Right ventricle myocardium inferior (tissue), 1 donor: ENCODE measurements around the gene PTPRJ. TPM values are rescaled to one million over a fixed set of nuclear protein-coding genes. Genes with fewer than 3 reads are reported as not detected.
"Not testable (repeated sequence)": the region's sequence is repeated elsewhere in the genome, so short reads cannot be mapped to it uniquely, and the experiment has no call there.

Source experiments
- ATAC-seq: fragments of 200-7000 bp; cut with Tn5 transposase; one replicate; pipeline ENCODE4 v1.9.1; 2020; ENCODE audit warnings: mild to moderate bottlenecking, moderate library complexity
- DNase-seq: peaks from one replicate; pipeline ENCODE4 v3.0.0; 2021; ENCODE audit errors: missing footprints
- intact Hi-C: fragments of 100-400 bp; cut with DNase I; formaldehyde crosslinking; loops from one replicate; pipeline ENCODE4 v1.11.0; 2022
- long read RNA-seq: library from polyadenylated mRNA; unstranded; transcript quantifications from one replicate; pipeline ENCODE4 v2.0.0, GENCODE V29; 2021
- total RNA-seq: library from RNA; stranded (reverse); fragmentation: NEBNext Ultra II Directional; extraction: Animal tissue kit (Norgen Biotek cat#: 25700); gene quantifications from one replicate; pipeline ENCODE4 v1.2.1, GENCODE V29; 2021
- donor health status: DM: no; HTN: yes; CAD: no; lungs with severe emphysema.

Gene PTPRJ
- 7.2 TPM for total RNA-seq
- long read RNA-seq, partial matches to known transcripts, result 0 of 1 reads
- long read RNA-seq, other reads (novel, unspliced or antisense), result 1 of 1 reads

DNA sequence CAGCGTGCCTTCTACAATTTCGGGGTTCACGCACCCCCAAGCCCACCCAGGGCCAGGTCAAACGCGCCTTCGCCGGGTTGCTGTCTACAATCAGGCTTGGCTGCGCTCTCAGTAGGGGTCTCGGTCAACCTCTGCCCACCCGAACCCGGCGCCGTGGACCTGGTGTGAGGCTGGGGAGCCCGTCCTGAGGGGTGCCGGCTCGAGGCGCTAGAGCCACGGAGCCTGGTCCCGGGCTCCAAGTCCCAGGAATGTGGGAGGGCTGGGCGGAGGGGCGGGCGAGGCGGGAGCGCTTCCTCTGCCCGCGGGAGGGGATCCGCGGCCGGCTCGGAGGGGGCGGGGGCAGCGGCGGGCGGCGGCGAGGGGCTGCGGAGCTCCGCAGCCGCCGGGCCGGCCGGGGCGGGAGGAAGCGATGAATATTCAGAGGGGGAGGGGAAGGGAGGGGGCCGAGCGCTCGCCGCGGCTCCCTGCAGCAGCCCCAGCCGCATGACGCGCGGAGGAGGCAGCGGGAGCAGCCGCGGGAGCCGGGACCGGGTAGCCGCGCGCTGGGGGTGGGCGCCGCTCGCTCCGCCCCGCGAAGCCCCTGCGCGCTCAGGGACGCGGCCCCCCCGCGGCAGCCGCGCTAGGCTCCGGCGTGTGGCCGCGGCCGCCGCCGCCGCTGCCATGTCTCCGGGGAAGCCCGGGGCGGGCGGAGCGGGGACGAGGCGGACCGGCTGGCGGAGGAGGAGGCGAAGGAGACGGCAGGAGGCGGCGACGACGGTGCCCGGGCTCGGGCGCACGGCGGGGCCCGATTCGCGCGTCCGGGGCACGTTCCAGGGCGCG, at the start of gene PTPRJ:
PTPRJ (plus strand) TSS at position 472 of the 819 bp plus-strand sequence. CDS start 354 bp downstream, outside the sequence.
- peak; percentile 85 for DNase-seq
- intact Hi-C loops, result loop anchor here (5.0 kb wide), 2 partner anchors 48 to 102 kb away; no protein-coding TSS in a partner anchor

DNA sequence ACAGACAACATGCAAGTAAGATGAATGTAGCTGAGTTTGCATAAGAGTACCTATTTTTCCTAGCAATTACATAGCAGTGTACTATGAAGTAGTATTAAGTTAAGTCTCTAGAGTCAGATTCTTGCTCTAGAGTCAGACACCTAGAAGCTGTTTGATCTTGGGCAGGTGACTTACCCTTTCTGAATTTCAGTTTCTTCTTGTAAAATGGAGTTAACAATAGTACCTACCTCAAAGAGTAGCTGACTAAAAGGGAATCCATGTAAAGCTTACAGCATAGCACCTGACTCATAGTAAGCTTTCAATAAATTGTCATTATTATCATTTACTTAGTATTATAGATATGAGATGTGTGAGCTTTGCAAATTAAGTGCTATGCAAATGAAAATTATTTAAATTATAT, 47.8 kb upstream of the PTPRJ start:
- intact Hi-C loops, result loop anchor here (5.0 kb wide), 1 partner anchor 50 kb away; the partner anchor contains the start of gene PTPRJ

More for the DNA sequence above, at the start of gene PTPRJ:
- peak; percentile 58 for ATAC-seq

DNA sequence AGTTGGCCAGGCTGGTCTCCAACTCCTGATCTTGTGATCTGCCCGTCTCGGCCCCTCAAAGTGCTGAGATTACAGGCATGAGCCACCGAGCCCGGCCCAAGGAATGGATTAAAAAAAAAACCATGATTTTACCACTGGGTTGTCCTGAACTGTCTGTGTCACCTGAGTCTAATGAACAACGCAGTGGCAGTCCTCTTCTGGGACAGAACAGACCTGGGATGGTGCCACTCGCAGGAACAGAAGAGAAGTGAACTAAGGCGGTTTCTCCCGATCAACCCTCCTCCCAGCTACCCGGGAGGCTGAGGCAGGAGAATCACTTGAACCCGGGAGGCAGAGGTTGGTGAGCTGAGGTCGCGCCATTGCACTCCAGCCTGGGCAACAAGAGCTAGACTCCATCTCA, 46.6 kb upstream of the PTPRJ start:
- not testable (repeated sequence) for ATAC-seq, DNase-seq
- intact Hi-C loops, result loop anchor here (1.0 to 5.0 kb wide), 2 partner anchors 49 to 176 kb away; partner anchors contain the start of gene PTPRJ

More for the DNA sequence above, 47.8 kb upstream of the PTPRJ start:
- DNase-seq (no peak), ATAC-seq (no peak)

- intact Hi-C loops, result no loop called here
- DNase-seq, result no peak
- no peak for ATAC-seq
These were observed 41.4 kb upstream of the PTPRJ start for GRCh38 chr11:47938791-47939560.

DNA sequence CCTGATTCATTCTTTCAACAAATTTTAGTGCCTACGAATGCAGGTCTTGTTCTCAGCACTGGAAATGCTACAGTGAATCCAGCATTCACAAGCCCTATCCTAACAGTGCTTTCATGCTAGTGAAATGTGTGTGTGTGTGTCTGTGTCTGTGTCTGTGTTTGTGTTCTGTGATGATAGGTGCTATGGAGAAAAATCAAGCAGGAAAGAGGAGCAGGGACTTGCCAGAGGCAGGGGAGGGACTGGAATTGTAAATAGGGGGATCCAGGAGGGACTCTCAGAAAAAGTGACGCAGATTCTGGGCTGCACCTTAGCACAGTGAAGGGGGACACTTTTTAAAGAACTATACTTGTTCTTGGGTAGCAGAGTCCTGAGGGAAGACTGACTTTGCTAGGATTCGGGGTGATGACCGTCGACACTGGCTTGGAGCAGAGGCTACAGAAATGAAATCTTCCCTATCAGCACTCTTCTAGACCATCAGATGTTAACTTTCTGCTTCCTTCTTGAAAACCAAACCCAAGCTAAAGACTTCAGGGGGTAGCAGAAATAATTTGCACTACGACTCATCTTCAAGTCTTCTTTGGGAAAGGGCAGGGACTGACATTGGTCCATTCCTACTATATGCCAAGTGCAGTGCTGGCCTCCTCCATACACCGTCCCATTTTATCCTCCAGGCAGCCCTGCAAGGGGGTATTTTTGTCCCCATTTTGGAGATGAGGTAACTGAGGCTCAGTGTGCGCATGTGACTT, 39.3 kb upstream of the PTPRJ start:
- no peak for DNase-seq
- ATAC-seq, result no peak
- intact Hi-C loops, result no loop called here

DNA sequence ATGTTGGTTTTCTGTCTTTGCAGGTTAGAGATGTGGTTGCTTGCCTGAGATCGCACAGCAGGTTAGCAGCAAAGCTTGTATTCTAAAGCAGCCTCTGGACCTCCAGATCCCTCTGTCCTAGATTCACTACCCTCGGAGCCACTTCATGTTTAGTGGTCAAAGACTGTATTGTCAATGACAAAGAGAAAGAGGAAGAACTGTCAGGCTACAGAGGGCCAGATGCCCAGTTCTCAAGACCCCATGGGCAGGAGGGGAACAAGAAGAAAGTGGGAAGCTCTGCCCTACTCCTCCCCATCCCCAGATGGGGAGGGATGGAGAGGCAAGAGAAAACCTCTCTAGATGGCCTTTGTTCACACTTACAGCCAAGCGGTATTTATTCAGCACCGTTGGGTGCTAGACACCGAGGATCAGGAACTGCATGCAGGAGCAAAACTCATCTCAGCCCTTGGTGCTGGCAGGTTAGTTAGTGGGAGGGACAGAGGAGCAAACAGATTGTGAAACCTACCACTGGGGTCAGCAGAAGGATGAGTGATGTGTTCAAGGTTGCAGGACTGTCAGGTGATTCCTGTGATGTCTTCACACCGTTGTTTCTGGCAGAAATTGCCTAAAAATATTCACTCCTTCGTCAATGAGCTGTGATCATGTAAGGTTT, 38.3 kb upstream of the PTPRJ start:
- intact Hi-C loops, result no loop called here

GRCh38 chr11:47943721-47944586, 36.4 kb upstream of the PTPRJ start:
- ATAC-seq (no peak), DNase-seq (no peak)
- intact Hi-C loops, result no loop called here

More for the DNA sequence above, 38.3 kb upstream of the PTPRJ start:
- ATAC-seq (peak; percentile 43), DNase-seq (no peak)

DNA sequence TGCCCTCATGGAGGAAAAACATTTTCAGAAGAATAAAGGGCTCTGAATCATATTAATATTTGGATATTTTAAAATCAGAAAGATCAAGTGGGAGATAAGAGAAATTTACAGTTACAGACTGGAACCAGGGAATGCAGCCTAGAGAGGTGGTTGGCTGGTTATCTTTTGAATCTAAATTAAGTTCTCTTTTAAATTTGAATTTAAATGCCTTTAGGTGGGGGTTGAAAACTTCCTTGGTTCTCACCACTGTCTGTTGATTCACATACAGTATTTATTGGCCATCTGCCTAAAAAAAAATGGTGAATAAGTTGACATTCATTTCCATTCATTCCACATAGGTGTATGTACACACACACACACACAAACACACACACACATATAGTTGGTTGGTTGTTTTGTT, 35.7 kb upstream of the PTPRJ start:
- intact Hi-C loops, result loop anchor here (5.0 kb wide), 1 partner anchor 158 kb away; no protein-coding TSS in a partner anchor
- ATAC-seq (no peak), DNase-seq (no peak)

- intact Hi-C loops, result loop anchor here (5.0 kb wide), 1 partner anchor 155 kb away; no protein-coding TSS in a partner anchor
- ATAC-seq (peak; percentile 77), DNase-seq (no peak)
These were observed 33.4 kb upstream of the PTPRJ start for GRCh38 chr11:47946682-47947559.

- ATAC-seq (peak; percentile 67), DNase-seq (no peak)
- intact Hi-C loops, result loop anchor here (5.0 kb wide), 1 partner anchor 154 kb away; no protein-coding TSS in a partner anchor
These were observed 32.2 kb upstream of the PTPRJ start for GRCh38 chr11:47948137-47948536.

GRCh38 chr11:47949001-47949675, 31.2 kb upstream of the PTPRJ start:
- DNase-seq, ATAC-seq: not testable (repeated sequence)
- intact Hi-C loops, result loop anchor here (5.0 kb wide), 1 partner anchor 153 kb away; no protein-coding TSS in a partner anchor

- ATAC-seq, result no peak
These were observed 30.0 kb upstream of the PTPRJ start for GRCh38 chr11:47950396-47950795.

DNA sequence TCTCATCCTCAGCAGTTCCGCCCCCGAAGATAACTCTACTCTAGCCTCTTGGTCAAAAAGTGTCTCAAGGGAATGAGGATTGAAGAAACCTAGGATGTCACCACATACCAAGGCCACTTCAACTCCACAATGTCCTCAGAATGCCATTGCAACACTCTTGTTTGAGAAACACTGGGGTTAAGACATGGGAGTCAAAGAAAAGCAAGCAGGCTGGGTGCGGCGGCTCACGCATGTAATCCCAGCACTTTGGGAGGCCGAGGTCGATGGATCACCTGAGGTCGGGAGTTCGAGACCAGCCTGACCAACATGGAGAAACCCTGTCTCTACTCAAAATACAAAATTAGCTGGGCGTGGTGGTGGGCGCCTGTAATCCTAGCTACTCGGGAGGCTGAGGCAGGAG, 28.9 kb upstream of the PTPRJ start:
- ATAC-seq, DNase-seq: not testable (repeated sequence)

More at GRCh38 chr11:47950396-47950795, 30.0 kb upstream of the PTPRJ start:
- intact Hi-C loops, result no loop called here
- DNase-seq, result no peak

DNA sequence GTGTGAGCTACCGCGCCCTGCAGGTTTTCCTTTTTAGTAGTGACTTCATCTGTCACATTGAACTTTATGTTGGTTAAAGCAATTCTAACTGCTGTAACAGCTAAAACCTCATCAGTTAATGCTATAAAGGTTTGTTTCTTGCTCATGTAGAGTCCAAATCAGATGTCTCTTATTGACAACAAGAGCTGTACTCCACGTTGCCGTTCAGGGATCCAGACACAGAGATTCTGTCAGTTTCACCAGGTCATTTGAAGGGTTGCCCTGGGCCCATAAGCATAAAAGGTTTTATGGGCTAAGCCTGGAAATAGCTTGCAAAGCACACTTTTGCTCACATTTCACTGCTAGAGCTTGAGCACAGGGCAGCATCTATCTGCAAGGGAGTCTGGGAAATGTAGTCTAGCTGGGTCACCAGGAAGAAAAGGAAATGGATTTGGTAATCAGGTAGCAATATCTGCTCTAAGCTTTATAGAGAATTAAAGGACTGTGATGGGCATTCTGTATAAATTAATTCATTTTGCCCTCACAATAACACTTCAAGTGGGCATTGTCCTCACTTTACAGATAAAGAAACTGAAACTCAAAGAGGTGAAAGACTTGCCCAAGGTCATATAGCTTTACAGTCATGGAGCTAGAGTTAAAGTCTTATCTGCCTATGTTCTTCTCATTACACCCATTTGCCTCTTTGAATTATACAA, 25.2 kb upstream of the PTPRJ start:
- intact Hi-C loops, result no loop called here
- no peak for ATAC-seq
- DNase-seq, result no peak

More for the DNA sequence above, 28.9 kb upstream of the PTPRJ start:
- intact Hi-C loops, result not testable (repeated sequence)

- intact Hi-C loops, result no loop called here
- ATAC-seq (no peak), DNase-seq (no peak)
These were observed 20.3 kb upstream of the PTPRJ start for GRCh38 chr11:47960015-47960414.
